Mesenchymal stem cell (in vitro differentiated cells and primary cell): ENCODE data around the gene STEAP4.

Experiments
- DNase-seq: peaks from one replicate; pipeline ENCODE4 v3.0.0-alpha.2; 2013
- H2AFZ ChIP-seq: one replicate; pipeline ENCODE4 v1.6.1; 2013; ENCODE audit warnings: low read depth, mild to moderate bottlenecking, control low read depth, inconsistent platforms, low read length, moderate library complexity
- H2AK5ac ChIP-seq: 2 replicates; pipeline ENCODE4 v1.6.1; 2013; ENCODE audit warnings: low read length, moderate library complexity, mild to moderate bottlenecking, inconsistent platforms; ENCODE audit not compliant: severe bottlenecking
- H2BK120ac ChIP-seq: one replicate; pipeline ENCODE4 v1.6.1; 2013; ENCODE audit warnings: low read depth, mild to moderate bottlenecking, inconsistent platforms, low read length, moderate library complexity
- H2BK12ac ChIP-seq, 2 experiments: one replicate each; pipeline ENCODE4 v1.6.1; 2013; ENCODE audit warnings: inconsistent platforms in 2 of 2, low read length in 2 of 2, mild to moderate bottlenecking in 2 of 2, moderate library complexity in 2 of 2, control low read depth in 1 of 2
- H2BK15ac ChIP-seq: one replicate; pipeline ENCODE4 v1.6.1; 2013; ENCODE audit warnings: mild to moderate bottlenecking, low read depth, inconsistent platforms; ENCODE audit not compliant: poor library complexity, severe bottlenecking
- H2BK5ac ChIP-seq: 2 replicates; pipeline ENCODE4 v1.6.1; 2013; ENCODE audit warnings: low read depth, mild to moderate bottlenecking, low read length, control low read depth, inconsistent platforms; ENCODE audit not compliant: poor library complexity, severe bottlenecking
- H3K14ac ChIP-seq, 2 experiments: one replicate each; pipeline ENCODE4 v1.6.1; 2013; ENCODE audit warnings: inconsistent platforms in 2 of 2, low read length in 2 of 2, control low read depth in 1 of 2, mild to moderate bottlenecking in 1 of 2, moderate library complexity in 1 of 2
- H3K18ac ChIP-seq, 2 experiments: one replicate each; pipeline ENCODE4 v1.6.1; 2013; ENCODE audit warnings: inconsistent platforms in 2 of 2, low read length in 2 of 2, control low read depth in 1 of 2, low read depth in 1 of 2, mild to moderate bottlenecking in 1 of 2
- H3K23ac ChIP-seq, 2 experiments: one replicate each; pipeline ENCODE4 v1.6.1; 2013; ENCODE audit warnings: inconsistent platforms in 2 of 2, low read length in 2 of 2, mild to moderate bottlenecking in 2 of 2, moderate library complexity in 2 of 2, control low read depth in 1 of 2
- H3K27ac ChIP-seq: 2 replicates; pipeline ENCODE4 v1.5.1; 2013; ENCODE audit warnings: mild to moderate bottlenecking, moderate library complexity, low read length, control low read depth, inconsistent platforms; ENCODE audit not compliant: poor library complexity, severe bottlenecking
- H3K27me3 ChIP-seq, 2 experiments: 2 replicates each; pipeline versions ENCODE4 v1.6.1 to v1.7.0; 2013; ENCODE audit warnings: low read length in 2 of 2, mild to moderate bottlenecking in 2 of 2, moderate library complexity in 2 of 2, control low read depth in 1 of 2, inconsistent platforms in 1 of 2; ENCODE audit not compliant: control insufficient read depth in 1 of 2, insufficient read depth in 1 of 2
- H3K36me3 ChIP-seq, 2 experiments: 2 replicates each; pipeline versions ENCODE4 v1.6.1 to v1.7.0; 2013; ENCODE audit warnings: low read length in 2 of 2, control low read depth in 1 of 2, inconsistent platforms in 1 of 2, low read depth in 1 of 2, mild to moderate bottlenecking in 1 of 2; ENCODE audit not compliant: insufficient read depth in 2 of 2, control insufficient read depth in 1 of 2
- H3K4ac ChIP-seq, 2 experiments: one replicate each; pipeline ENCODE4 v1.6.1; 2013; ENCODE audit warnings: inconsistent platforms in 2 of 2, low read length in 2 of 2, mild to moderate bottlenecking in 2 of 2, moderate library complexity in 2 of 2, control low read depth in 1 of 2, low read depth in 1 of 2
- H3K4me1 ChIP-seq: 2 replicates; pipeline ENCODE4 v1.6.1; 2013; ENCODE audit warnings: low read depth, low read length, control low read depth; ENCODE audit not compliant: control insufficient read depth, insufficient read depth
- H3K4me2 ChIP-seq: 2 replicates; pipeline ENCODE4 v1.6.1; 2013; ENCODE audit warnings: low read length, mild to moderate bottlenecking, inconsistent platforms; ENCODE audit not compliant: poor library complexity, severe bottlenecking
- H3K4me3 ChIP-seq, 2 experiments: 2 replicates each; pipeline versions ENCODE4 v1.5.1 to v1.7.0; 2013; ENCODE audit warnings: low read length in 2 of 2, mild to moderate bottlenecking in 2 of 2, control low read depth in 1 of 2, low read depth in 1 of 2; ENCODE audit not compliant: insufficient read depth in 1 of 2
- H3K79me1 ChIP-seq: replicated peaks from 2 replicates; pipeline ENCODE4 v1.6.1; 2013; ENCODE audit warnings: mild to moderate bottlenecking, control low read depth, low read length, inconsistent platforms; ENCODE audit not compliant: poor library complexity, severe bottlenecking
- H3K9ac ChIP-seq: 2 replicates; pipeline ENCODE4 v1.7.0; 2013; ENCODE audit warnings: mild to moderate bottlenecking, low read length, moderate library complexity
- H3K9me3 ChIP-seq: 2 replicates; pipeline ENCODE4 v1.7.0; 2013; ENCODE audit warnings: mild to moderate bottlenecking, low read length; ENCODE audit not compliant: control insufficient read depth
- H4K8ac ChIP-seq: one replicate; pipeline ENCODE4 v1.6.1; 2013; ENCODE audit warnings: inconsistent platforms, mild to moderate bottlenecking, low read length, moderate library complexity
- H4K91ac ChIP-seq: one replicate; pipeline ENCODE4 v1.6.1; 2013; ENCODE audit warnings: mild to moderate bottlenecking, low read length, inconsistent platforms
- WGBS: methylation state at CpG from one replicate; pipeline ENCODE4 v1.1.7; 2013; ENCODE audit warnings: mixed read lengths; 5-methylcytosine and 5-hydroxymethylcytosine counted together

The STEAP4 gene

GRCh38 chr7:88223265-88223664 lies 83.4 kb downstream of the STEAP4 start:
- H3K4me2 ChIP-seq, result no peak overlapping the region
- no peak overlapping the region for H3K18ac ChIP-seq
- no CpG with 5 or more reads among the region's 2 CpGs for WGBS
- no peak overlapping the region for H2BK12ac ChIP-seq
- no peaks in the 10 kb centered on the region for H3K9me3 ChIP-seq
- H2BK5ac ChIP-seq, result no peak overlapping the region
- H4K8ac ChIP-seq, result no peak overlapping the region
- H3K27me3 ChIP-seq, result no peaks in the 10 kb centered on the region
- H3K4ac ChIP-seq, result no peak overlapping the region
- H3K4me1 ChIP-seq, result peaks cover 4% of the 10 kb centered on the region
- H2BK120ac ChIP-seq, result no peak overlapping the region
- H4K91ac ChIP-seq, result no peak overlapping the region
- DNase-seq, result no peak
- H3K4me3 ChIP-seq, result no peak overlapping the region
- no peak overlapping the region for H2AFZ ChIP-seq
- no peak overlapping the region for H3K14ac ChIP-seq
- no peak overlapping the region for H2BK15ac ChIP-seq
- peaks cover 3% of the 10 kb centered on the region for H3K79me1 ChIP-seq
- no peaks in the 10 kb centered on the region for H3K36me3 ChIP-seq
- no peak overlapping the region for H2AK5ac ChIP-seq
- no peak overlapping the region for H3K9ac ChIP-seq
- H3K27ac ChIP-seq, result no peak overlapping the region
- no peak overlapping the region for H3K23ac ChIP-seq
